ENCODE measurements around the gene MYOZ3.

Gene MYOZ3

DNA sequence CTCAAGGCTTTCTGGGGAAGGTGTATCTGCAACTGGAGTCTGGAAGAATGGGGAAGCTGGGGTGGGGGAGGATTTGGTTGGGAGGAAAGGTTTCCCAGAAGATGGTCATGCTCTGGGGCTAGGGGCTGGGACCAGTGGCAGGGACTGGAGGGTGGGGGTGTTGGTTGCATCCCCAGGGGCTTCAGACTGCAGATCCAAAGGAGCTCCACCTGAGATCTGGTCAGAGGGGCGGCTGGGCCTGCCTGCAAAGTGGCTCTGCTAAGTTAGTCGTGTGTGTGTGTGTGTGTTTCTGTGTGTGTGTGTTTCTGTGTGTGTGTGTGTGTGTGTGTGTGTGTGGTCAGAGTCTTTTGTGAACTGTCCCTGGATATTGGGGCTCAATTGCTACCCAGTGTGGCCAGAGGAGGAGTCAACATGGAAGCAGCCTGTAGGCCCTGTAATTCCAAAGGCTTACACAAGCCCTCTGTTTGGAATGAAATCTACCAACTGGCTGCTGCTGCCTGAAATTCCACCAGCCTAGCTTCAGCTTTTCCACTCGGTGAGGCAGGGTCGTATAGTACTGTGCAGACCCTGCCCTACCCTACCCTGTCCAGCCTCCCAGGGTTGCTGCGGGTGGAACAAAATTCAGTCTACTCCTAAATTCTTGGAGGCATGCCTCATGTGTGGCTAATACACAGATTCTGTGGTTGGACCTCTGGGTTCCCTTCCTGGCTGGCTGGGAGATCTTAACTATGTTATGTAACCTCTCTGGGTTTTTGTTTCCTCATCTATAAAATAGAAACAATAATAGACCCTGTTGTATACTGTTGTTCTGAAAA lies 33.1 kb upstream of the MYOZ3 start:
- no peak for DNase-seq

DNA sequence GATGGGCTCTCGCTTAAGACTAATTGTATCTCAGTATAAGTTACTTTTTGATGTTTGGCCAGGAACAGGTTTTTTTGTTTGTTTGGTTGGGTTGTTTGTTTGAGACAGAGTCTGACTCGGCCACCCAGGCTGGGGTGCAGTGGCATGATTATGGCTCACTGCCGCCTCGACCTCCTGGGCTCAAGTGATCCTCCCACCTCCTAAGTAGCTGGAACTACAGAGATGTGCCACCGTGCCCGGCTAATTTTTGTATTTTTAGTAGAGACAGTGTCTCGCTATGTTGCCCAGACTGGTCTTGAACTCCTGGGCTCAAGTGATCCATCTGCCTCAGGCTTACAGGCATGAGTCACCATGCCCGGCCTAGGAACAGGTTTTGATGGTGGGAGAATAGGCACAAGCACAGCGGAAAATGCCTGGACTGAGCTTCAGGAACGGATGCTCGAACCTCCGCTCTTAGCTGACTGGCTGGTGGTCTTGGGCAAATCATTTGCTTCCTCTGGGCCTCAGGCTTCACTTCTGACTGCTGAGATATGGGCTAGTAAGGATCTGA lies 32.0 kb upstream of the MYOZ3 start:
- no peak for DNase-seq

DNA sequence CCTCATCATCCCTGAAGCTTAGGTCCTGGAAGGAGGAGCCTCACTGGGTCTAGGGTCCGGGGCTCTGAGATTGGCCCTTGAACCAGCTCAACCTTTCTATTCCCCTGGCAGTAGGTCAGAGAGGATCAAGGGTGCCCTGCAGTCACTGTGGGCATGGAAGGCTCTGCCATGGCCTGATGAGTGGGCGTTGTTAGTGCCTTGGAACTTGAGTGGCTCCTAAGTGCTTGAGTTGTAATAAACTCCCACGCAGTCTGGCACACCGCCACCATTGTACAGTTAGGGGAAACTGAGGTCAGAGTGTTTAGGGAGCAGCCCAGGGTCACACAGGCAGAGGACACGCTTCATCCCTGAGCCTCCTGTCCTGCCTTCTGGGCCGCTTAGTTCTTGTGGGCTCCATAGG lies 31.0 kb upstream of the MYOZ3 start:
- DNase-seq: no peak

DNA sequence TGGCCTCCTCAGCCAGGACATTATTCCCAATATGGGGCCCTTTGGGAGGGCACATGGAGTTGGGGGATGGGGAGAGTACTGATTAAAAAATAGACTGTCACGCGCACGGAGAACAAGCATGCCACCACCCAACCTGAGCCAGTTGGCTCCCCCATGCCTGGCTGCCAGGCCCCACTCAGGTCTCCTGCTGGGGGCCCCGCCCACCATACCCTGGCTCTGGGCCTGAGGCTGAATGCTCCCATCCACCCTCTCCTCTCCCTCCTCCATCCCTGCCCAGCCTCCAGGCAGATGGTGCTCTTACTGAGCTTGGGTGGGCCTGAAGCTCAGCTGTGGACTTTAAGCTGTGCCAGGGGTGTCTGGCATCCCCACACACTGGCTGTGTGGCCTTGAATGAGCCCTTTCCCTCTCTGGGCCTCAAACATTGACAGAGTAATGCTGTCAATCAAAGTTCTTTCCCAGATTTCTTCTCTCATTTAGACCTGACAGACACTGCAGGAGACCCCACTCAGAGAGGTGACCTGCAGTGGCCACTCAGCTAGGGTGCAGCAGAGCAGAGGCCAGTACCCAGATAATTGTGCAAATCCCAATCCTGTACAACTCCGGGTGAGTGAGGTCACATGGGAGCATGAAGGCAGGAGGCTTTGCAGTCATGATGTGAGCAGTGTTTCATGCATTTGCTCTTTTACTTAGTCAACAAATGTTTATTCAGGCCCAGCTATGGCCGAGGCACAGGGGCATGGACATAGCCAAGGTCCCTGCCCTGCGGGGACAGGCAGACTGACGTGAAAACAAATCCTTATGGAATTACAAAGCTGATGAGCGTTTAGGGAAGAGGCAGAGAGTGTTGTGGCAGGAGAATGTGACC lies 30.4 kb upstream of the MYOZ3 start:
- no peak for DNase-seq

DNA sequence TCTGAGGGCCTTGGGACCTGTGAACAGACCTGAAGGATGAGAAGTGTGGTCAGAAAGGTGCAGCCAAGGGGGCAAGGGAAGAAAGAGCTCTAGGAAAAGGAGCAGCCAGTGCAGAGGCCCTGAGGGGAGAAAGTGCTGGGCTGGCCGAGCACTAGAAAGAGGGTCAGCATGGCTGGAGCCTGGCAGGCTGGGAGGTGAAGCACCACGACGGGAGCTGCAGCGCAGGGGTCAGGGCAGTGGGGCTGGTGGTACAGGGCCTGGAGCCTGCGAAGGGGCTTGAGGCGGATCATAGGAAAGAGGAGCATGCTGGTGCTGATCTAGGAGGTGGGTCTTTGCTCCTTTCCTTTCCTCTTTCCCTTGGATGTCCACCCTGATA lies 29.7 kb upstream of the MYOZ3 start:
- no peak for DNase-seq

DNA sequence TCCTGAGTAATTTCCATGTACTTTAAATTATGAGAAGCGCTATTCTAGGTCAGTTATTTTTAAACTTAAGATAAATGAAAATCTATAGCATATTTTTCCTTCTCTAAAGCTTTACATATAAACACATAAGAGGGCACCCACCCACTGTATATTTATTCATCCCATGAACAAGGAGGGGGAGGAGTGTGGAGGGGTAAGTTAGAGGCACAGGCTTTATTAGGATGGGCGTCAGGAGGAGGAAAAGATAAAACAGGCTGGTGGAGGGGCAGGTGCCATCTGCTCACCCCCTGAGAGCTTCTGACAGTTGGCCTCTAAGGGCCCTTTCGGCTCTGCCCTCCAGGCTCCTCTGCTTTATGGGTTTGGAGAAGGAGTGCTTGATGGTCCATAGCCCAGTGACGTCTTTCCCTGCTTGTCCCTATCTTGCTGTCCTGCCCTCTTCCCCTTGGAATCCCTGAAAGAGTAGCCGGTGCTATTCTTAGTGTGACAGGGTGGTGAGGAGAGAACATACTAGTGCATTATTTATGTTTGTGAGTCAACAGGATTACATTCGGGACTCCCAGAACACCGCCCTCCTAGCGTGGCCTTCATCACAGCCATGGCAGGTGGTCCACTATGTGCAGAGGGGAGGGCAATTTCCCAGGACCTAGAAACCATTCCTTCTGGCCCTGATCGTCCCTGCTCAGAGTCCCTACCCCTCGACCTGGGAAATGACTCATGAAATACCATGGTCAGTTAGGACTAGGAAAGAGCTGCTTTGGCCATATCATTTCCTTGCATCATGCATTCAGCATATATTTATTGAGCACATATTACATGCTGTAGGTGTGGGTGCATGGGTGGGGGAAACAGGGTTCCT lies 28.5 kb upstream of the MYOZ3 start:
- no peak for DNase-seq

DNA sequence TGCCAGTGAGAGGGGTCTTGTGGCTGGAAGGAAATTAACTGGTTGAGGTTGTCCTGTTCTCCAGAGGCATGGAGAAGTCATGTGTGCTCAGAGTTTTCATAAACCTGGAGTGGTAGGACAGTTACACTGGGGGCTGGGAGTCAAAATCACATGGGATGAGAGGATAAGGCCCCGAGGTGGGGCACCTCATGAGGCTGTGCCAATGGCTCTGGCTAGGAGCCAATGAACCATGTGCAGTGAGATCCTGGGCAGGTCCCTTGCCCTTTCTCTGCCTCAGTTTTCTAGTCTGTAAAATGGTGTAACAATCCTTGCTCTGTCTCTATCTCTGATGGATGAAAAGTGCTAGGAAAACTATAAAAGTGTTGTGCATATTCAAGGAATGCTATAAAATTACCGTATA lies 27.6 kb upstream of the MYOZ3 start:
- no peak for DNase-seq

DNA sequence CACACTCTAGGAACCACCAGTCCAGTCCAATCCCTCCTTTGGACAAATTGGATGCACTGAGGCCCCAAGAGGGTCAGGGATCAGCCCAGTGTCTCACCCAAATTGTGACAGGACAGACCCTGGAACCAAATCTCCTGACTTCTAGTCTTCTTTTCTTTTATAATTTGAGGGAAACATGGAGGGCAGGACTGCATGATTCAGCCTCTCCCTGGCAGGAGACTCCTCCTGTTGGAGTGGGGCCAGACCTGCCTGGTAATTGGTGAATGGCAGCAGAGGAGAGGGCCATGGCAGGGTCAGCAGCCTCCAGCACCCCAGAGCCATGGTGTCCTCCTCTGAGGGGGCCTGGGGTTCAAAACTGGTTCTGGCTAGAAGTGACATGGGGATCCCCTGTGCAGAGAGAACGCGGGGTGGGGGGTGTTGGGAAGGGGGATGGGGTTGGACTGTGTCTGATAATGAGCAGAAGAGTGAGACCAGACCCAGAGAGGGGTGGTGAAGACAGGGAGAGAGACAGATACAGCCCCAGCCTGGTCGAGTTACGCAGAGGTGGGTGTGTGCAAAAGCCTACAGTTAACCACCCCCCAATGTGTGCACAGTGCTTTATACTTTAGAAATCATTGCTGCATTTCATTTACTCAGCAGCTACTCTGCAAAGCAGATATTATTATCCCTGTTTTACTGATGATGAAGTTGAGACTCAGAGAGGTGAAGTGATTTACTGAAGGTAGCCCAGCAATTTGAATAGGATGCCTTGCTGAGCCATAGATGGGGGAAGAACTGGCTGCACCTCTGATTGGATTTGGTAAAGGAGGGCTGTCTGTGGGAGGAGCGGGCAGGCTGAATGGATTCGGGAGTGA lies 24.4 kb upstream of the MYOZ3 start:
- DNase-seq: no peak

DNA sequence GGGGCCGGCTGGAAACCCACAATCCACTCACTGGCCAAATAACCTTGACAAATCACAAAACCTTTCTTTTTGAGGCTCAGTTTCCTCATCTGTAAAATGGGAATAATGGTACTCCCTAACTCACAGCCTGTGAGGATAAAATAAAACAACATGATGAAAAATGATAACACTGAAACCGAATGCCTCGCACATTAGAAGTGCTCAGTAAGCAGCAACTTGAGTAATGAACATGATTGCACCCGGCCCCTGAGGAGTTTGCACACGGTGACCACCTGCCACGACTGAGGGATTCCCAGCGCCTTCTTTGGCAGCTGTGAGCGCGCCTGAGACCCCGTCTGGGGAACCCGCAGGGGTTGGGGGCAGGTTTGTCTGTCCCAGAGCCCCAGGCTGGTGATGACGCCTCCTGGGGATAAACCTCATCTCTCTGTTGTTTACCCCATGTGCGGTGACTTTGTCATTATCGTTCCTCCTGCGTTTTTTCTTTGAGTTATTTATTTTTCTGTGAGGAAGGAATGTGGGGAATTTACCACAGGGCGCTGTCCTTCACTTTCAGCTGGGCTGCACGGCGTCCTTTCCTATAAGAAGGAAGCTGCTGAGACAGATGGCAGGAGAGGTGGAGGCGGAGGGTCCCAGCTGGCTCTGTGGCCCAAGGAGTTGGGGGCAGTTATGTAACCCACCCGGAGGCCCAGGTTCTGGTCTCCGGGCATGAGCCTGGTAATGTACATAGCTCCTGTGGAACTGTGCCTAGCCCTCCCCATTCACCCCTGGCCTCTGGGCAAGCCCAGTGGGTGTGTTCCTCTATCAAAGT lies 23.6 kb upstream of the MYOZ3 start:
- no peak for DNase-seq

DNA sequence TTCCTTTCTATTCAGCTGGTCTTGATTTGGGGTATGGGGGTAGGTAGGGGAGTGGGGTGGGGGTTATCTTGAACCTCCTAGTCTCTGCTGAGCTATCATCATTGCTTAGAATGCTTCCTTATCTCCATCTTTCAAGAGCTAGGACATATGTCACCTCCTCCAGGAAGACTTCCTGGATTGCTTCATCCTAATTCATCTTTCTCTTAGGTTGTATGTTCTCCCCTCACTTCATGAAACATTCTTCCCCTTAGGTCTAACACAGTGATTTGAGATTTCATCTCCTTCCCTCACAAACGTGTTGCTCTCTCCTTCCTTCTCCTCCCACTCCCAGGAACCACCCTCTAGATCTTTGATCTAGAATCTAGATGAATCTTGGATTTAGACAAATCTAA lies 23.0 kb upstream of the MYOZ3 start:
- DNase-seq: no peak

DNA sequence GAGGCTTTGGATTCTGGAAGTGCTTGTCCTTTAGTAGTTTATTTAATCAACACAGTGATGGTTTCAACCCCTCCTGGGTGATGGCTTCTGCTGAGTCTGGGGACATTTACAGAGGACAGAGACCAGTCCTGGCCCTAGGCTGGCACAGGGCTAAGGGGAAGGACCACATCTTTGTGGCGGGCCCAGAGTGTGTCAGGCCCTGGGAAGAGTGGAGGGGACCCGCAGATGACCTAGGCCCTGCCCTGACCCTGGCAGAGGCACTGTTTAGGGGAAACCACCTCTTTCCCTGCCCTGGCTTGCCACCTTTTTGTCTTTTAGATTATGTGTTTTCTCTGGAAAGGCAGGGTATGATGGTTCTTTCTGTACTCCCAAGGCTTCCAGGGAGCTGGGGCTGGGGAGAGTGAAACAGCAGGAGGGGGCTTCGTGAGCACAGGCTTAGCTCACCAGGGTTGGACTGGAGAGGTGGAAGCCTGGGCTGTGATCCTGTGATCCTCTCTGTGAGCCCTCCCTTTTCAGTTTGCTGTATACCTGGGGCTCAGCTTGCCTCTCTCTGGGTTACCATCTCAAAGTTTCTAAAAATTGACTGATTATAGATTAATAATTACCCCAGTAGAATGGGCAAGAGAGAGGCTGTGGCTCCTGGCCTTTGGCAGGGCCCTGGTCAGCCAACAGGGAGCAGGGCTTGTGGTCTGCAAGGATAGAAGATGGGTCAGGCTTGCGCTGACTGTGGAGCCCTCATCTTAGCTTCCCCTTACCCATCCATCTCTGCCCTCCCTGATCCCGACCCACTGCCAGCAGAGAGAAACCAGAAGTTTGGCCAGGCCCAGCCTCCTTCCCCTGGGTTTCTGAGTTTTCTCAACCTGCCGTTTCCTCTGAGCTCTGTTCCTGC lies 22.3 kb upstream of the MYOZ3 start:
- DNase-seq: no peak

DNA sequence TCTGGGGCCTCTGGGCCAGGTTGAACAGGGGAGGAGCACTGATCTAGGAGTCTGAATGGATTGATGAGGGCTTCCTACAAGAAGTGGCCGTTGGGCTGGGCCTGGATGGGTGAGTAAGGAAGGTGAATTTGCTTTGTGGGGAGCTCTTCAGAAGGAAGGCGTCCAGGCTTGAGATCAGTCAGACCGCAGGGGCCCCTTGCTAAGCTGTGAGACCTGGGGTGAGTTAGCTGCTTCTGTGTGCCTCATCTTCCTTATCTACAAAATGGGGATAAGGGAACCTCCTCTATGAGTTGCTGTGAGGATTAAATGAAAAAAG lies 21.7 kb upstream of the MYOZ3 start:
- DNase-seq: no peak

DNA sequence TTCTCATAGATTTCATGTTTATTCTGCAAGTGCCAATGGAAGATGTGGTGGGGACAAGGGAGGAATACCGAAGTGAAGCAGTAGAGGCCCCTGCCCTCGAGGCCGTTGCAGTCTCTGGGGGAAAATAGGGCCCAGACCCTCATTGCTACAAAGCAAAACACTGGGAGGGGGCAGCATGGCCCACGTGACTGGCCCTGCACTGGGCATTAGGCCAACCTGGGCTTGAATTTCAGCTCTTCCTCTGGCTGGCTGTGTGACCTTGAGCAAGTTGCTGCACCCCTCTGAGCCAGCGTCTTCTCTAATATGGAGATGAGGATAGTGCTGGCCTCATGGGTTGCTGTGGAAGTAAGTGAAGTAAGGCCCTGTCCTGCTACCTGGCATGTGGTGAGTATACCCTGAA lies 21.3 kb upstream of the MYOZ3 start:
- no peak for DNase-seq

DNA sequence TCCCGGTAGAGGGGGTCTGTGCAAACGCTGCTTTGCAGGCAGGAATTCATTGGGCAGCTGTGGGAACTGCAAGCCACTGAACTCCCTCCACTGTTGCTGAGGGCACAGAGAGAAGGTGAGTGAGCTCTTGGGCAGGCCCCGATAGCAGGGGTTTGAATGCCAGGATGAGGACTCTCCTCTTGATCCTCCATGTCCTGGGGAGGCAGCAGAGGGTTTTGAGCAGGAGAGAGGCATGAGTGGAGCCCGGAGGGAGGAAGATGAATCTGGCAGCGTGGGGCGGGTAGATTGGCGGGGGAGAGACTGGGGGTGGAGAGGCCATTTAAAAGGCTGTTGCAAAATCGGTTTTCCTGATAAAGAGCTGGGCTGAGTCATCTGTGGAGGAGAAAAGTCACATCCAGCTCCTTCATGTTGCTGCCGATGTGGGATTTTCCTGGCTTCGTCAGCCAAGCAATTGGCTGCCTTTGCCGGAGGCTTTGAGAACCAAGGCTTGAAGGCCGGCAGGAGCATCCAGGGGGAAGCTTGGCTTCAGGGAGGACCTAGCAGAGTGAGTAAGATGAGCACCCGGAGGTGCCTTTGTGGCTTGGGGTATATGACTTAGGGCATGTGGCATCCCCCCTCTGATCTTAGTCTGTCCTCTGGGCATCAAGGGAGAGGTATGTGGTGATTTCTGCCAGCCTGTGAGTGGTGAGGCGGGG lies 20.6 kb upstream of the MYOZ3 start, which contains the start of gene SYNPO:
Gene SYNPO, plus strand, starts transcription at position 350 of the 695 bp plus-strand sequence. CDS start 7,616 bp downstream, outside the sequence.
- DNase-seq: no peak

DNA sequence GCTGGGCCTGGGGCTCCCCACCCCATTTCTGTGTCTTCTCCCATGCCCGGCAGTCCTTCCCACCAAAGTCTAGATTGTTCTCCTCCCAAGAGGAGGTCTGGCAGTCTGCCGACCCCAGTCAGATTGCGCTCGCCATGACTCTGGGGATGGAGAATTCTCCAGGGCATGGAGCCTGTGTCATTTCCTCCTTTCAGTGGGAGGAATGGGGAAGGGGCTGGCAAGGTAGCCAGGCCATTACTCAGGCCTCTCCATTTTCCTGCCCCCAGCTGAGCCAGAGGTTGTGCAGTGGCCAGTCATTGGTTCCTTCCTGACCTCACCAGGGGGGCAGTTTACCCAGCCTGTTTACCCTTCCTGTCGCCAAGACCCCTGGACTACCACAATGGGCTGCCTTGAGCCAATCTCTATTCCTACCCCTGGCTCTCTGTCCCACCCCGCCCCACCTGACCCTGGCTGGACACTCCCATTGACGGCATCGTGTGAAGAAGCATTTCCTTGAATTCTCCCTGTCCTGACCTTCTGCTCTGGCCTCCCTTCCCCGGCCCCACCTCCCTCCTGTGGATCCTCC lies 20.0 kb upstream of the MYOZ3 start:
- no peak for DNase-seq

DNA sequence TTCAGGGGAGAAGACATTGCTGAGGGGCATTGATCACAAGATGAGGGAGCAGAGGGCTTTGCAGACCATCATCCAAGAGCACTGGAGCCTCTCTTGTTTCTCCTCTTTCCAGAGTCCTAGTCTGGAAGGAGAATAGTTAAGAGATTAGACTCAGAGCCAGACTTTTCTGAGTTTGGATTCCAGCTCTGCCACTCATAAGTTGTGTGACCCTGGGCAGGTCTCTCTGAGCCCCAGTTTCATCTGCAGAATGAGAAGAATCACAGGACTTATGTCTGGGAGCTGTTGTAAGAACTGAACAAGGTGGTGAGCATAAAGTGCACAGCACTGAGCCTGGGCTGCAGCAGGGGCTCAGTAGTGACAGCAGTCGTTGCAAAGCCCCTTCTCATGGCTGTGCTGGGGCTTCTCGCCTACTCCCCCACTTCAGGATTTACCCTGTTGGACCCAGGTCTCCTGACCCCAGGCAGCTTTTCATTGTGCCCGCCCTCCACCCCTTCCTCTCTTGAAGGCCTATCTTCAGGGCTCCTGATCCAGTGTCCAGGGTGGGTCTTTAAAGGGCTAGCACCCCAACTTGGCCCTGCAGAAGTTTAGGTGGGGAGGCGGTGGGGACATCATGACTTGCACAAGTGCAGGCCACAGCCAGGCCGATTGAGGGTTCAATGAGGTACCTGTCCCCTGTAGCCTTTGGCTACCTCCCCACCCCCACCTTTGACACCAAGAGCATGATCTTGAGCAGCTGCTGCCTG lies 19.1 kb upstream of the MYOZ3 start:
- DNase-seq: no peak

DNA sequence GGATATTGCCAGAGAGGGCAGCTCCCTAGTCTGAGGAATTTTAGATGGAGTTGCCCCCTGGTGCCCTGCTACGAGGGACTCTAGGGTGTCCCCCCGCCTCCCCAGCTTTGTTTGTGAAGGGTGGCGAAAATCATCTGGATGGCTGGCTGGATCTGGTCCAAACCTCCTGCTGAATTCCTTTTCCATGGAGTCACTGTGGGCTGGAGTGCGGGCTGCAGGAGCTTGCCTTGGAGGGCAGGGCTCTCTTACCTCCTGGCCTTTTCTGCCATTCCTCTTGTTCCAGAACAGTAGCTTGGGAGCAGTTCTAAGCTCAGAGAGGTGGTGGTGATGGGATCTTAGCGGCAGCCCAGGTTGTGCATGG lies 18.5 kb upstream of the MYOZ3 start:
- DNase-seq: no peak

DNA sequence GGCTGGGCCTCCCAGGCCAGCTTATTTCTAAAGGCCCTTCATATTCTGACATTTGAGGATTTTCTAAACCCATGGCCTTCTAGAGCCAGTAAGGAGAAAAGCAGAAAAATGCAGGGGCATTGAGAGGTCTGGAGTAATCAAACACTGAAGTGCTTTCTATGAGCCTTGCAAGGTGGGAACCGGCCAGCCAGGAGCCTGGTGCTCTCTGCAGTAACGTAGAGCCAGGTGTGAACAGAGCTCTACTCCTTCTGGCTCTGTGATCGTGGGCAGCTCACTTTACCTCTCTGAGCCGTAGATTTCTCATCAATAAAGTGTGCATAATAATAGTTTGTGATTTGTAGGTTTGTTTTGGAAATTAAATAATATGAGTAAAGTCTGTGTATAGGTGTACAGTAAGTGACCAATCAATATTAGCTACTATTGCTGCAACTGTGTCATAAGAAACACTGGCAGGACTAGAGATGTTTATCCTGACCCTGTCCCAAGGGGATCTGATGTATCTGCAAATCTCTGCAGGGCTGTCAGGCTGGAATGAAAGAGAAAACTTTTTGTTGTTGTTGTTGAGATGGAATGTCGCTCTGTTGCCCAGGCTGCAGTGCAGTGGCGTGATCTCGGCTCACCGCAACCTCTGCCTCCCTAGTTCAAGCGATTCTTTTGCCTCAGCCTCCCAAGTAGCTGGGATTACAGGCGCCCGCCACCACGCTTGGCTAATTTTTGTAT lies 17.9 kb upstream of the MYOZ3 start:
- no peak for DNase-seq

Data from activated CD8-positive, alpha-beta memory T cell treated with anti-CD3 and anti-CD28 coated beads, Interleukin-2, amount 50 U/mL, for 4 hours (primary cell).